Stimulated activated CD4-positive, alpha-beta T cell treated with anti-CD3 and anti-CD28 coated beads, Interleukin-4, amount 100 ng/mL, for 48 hours (primary cell): ENCODE results near the gene HECTD2.
"Not testable (repeated sequence)": the region's sequence is repeated elsewhere in the genome, so short reads cannot be mapped to it uniquely, and the experiment has no call there.

Experiments used
- DNase-seq, 2 donors: peaks; one replicate each; pipeline ENCODE4 v3.0.0-alpha.2; 2020; ENCODE audit warnings: low read depth in 2 of 2

Gene HECTD2

GRCh38 chr10:91536733-91537132 is 126.6 kb downstream of the HECTD2 start:
- no peak for DNase-seq

- DNase-seq: no peak
Observed at GRCh38 chr10:91537614-91538383, 127.7 kb downstream of the HECTD2 start.

GRCh38 chr10:91539930-91540329 is 129.8 kb downstream of the HECTD2 start:
- no peak for DNase-seq

- DNase-seq: no peak
Observed at GRCh38 chr10:91540733-91541132, 130.6 kb downstream of the HECTD2 start.

GRCh38 chr10:91541481-91541880 is 131.3 kb downstream of the HECTD2 start:
- no peak for DNase-seq

GRCh38 chr10:91545384-91545783 is 135.2 kb downstream of the HECTD2 start:
- DNase-seq: no peak

GRCh38 chr10:91545838-91546237 is 135.7 kb downstream of the HECTD2 start:
- DNase-seq: no peak

- no peak for DNase-seq
Observed at GRCh38 chr10:91549262-91549661, 139.1 kb downstream of the HECTD2 start.

- DNase-seq: no peak
Observed at GRCh38 chr10:91550021-91550420, 139.9 kb downstream of the HECTD2 start.

GRCh38 chr10:91551856-91552255 is 141.7 kb downstream of the HECTD2 start:
- DNase-seq: no peak

- no peak for DNase-seq
Observed at GRCh38 chr10:91552274-91553095, 142.3 kb downstream of the HECTD2 start.

- no peak for DNase-seq
Observed at GRCh38 chr10:91555455-91555854, 145.3 kb downstream of the HECTD2 start.

- DNase-seq: no peak
Observed at GRCh38 chr10:91556691-91557566, 146.8 kb downstream of the HECTD2 start.

GRCh38 chr10:91557651-91558111 is 147.5 kb downstream of the HECTD2 start:
- no peak for DNase-seq

GRCh38 chr10:91558473-91558872 is 148.3 kb downstream of the HECTD2 start:
- DNase-seq: no peak

GRCh38 chr10:91559169-91559568 is 149.0 kb downstream of the HECTD2 start:
- DNase-seq: no peak

GRCh38 chr10:91559750-91560149 is 149.6 kb downstream of the HECTD2 start:
- DNase-seq: no peak

GRCh38 chr10:91560827-91561226 is 150.7 kb downstream of the HECTD2 start:
- DNase-seq: not testable (repeated sequence)

GRCh38 chr10:91562839-91563581 is 152.9 kb downstream of the HECTD2 start:
- no peak for DNase-seq

- no peak for DNase-seq
Observed at GRCh38 chr10:91564026-91564425, 153.9 kb downstream of the HECTD2 start.
